ENCODE measurements around the gene TMEM175.

GRCh38 chr4:992297-993110, 60.2 kb downstream of the TMEM175 start:
- TF ChIP-seq, protein P1, sequence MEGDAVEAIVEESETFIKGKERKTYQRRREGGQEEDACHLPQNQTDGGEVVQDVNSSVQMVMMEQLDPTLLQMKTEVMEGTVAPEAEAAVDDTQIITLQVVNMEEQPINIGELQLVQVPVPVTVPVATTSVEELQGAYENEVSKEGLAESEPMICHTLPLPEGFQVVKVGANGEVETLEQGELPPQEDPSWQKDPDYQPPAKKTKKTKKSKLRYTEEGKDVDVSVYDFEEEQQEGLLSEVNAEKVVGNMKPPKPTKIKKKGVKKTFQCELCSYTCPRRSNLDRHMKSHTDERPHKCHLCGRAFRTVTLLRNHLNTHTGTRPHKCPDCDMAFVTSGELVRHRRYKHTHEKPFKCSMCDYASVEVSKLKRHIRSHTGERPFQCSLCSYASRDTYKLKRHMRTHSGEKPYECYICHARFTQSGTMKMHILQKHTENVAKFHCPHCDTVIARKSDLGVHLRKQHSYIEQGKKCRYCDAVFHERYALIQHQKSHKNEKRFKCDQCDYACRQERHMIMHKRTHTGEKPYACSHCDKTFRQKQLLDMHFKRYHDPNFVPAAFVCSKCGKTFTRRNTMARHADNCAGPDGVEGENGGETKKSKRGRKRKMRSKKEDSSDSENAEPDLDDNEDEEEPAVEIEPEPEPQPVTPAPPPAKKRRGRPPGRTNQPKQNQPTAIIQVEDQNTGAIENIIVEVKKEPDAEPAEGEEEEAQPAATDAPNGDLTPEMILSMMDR (conservative IDR thresholded peaks at IDR 0.05; ENCODE audit: low read length): no peak
- no peak for TF ChIP-seq EZH2phosphoT487 (IDR thresholded peaks at IDR 0.05; ENCODE audit: borderline replicate concordance)

Measured in Loucy (cell line).